ENCODE results near the gene FAM83D. TPM values are rescaled to one million over a fixed set of nuclear protein-coding genes. Genes with fewer than 3 reads are reported as not detected.

The FAM83D gene
- polyA plus RNA-seq, 1 donor from 2014 or later, result 0.48 TPM

- H3F3A ChIP-seq (ENCODE audit: insufficient read depth, low read length, poor library complexity, severe bottlenecking), result no peaks in the 10 kb centered on the region
- H3K9me3 ChIP-seq (ENCODE audit: low read length), result no peaks in the 10 kb centered on the region
- no peak overlapping the region for H3K27ac ChIP-seq (ENCODE audit: low read length)
- no peak overlapping the region for H3K4me2 ChIP-seq (ENCODE audit: low read length)
- no peaks in the 10 kb centered on the region for H3K27me3 ChIP-seq (ENCODE audit: insufficient read depth, low read depth, low read length)
- H3K79me2 ChIP-seq (replicated peaks; ENCODE audit: insufficient read depth, low read length), result no peaks in the 10 kb centered on the region
- H4K20me1 ChIP-seq (ENCODE audit: insufficient read depth), result no peaks in the 10 kb centered on the region
- H3K9me2 ChIP-seq (ENCODE audit: insufficient read depth, low read length), result no peaks in the 10 kb centered on the region
- H3K36me3 ChIP-seq (ENCODE audit: insufficient read depth, low read length), result no peaks in the 10 kb centered on the region
- H3K9ac ChIP-seq (ENCODE audit: low read length), result no peak overlapping the region
- H2AFZ ChIP-seq (ENCODE audit: low read depth, low read length), result no peak overlapping the region
- no peak for TF ChIP-seq RAD21 (conservative IDR thresholded peaks at IDR 0.05)
- TF ChIP-seq CTCF (IDR thresholded peaks at IDR 0.05; ENCODE audit: poor library complexity, severe bottlenecking), result no peak
- no peak for TF ChIP-seq MXI1 (conservative IDR thresholded peaks at IDR 0.05; ENCODE audit: poor library complexity, severe bottlenecking)
- no peak for TF ChIP-seq POLR2AphosphoS5 (IDR thresholded peaks at IDR 0.05)
- TF ChIP-seq REST (IDR thresholded peaks at IDR 0.05; ENCODE audit: borderline replicate concordance), result no peak
- no peak for TF ChIP-seq TAF1 (IDR thresholded peaks at IDR 0.05; ENCODE audit: low read depth)
- TF ChIP-seq EP300 (conservative IDR thresholded peaks at IDR 0.05; ENCODE audit: poor library complexity, severe bottlenecking), result no peak
- no peak for TF ChIP-seq SMC3 (conservative IDR thresholded peaks at IDR 0.05; ENCODE audit: poor library complexity)
- TF ChIP-seq EZH2 (IDR thresholded peaks at IDR 0.05; ENCODE audit: borderline replicate concordance, insufficient read depth, low read length, poor library complexity, severe bottlenecking), result no peak
- H3K4me3 ChIP-seq (ENCODE audit: low read length), result no peak overlapping the region
These were observed 18.1 kb upstream of the FAM83D start for GRCh38 chr20:38907918-38908677.

- Histone ChIP-seq H3K4me2 (ENCODE audit: low read length) (no peak overlapping the region), H3K9ac (ENCODE audit: low read length) (no peak overlapping the region), H3K9me3 (ENCODE audit: low read length) (no peaks in the 10 kb centered on the region), H3K9me2 (ENCODE audit: insufficient read depth, low read length) (no peaks in the 10 kb centered on the region), H3K79me2 (replicated peaks; ENCODE audit: insufficient read depth, low read length) (no peaks in the 10 kb centered on the region), H2AFZ (ENCODE audit: low read depth, low read length) (no peak overlapping the region), H3K27me3 (ENCODE audit: insufficient read depth, low read depth, low read length) (no peaks in the 10 kb centered on the region), H3F3A (ENCODE audit: insufficient read depth, low read length, poor library complexity, severe bottlenecking) (no peaks in the 10 kb centered on the region), H3K4me3 (ENCODE audit: low read length) (no peak overlapping the region), H3K36me3 (ENCODE audit: insufficient read depth, low read length) (no peaks in the 10 kb centered on the region), H4K20me1 (ENCODE audit: insufficient read depth) (no peaks in the 10 kb centered on the region), H3K27ac (ENCODE audit: low read length) (no peak overlapping the region)
- TF ChIP-seq MXI1 (conservative IDR thresholded peaks at IDR 0.05; ENCODE audit: poor library complexity, severe bottlenecking), result no peak
These were observed 10.9 kb upstream of the FAM83D start for GRCh38 chr20:38915355-38915754.
